GM20000 (cell line): ENCODE results near the gene ARID5A.

Experiments used
- DNase-seq: peaks from one replicate; pipeline ENCODE4 v3.0.0; 2012; ENCODE audit warnings: low spot score
- TF ChIP-seq, protein P1 (sequence below): IDR thresholded peaks from 2 replicates; pipeline ENCODE4 v1.5.1; 2012; ENCODE audit warnings: mild to moderate bottlenecking, control low read depth; ENCODE audit errors: extremely low read depth, missing control alignments

Gene ARID5A

DNA sequence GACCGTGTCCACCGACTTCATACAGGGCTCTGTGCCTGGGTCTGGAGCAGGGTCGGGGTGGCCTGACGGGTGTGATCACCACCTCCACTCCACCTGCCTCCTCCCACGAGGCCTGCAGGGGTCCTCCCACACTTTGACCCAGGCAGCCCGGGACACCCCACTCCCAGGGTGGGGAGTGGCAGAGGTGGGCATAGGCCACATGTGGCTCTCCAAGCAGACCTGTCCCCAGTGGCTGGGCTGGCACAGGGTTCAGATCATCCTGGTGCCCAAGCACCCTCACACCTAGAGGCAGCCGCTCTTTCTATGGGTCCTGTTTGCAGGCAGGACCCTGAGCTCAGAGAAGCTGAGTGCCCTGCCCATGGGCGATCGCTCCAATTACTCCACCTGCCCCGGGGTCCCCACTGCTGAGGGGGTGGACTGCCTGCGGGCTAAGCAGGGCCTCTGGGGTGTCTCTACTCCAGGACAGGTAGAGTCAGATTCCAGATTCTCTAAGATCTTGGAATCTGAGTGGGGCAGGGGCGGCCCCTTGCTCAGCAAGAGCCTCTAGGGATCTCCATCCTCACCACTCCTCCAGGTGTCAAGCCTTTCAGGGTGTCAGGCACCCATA lies 32.8 kb upstream of the ARID5A start:
- TF ChIP-seq, protein P1, sequence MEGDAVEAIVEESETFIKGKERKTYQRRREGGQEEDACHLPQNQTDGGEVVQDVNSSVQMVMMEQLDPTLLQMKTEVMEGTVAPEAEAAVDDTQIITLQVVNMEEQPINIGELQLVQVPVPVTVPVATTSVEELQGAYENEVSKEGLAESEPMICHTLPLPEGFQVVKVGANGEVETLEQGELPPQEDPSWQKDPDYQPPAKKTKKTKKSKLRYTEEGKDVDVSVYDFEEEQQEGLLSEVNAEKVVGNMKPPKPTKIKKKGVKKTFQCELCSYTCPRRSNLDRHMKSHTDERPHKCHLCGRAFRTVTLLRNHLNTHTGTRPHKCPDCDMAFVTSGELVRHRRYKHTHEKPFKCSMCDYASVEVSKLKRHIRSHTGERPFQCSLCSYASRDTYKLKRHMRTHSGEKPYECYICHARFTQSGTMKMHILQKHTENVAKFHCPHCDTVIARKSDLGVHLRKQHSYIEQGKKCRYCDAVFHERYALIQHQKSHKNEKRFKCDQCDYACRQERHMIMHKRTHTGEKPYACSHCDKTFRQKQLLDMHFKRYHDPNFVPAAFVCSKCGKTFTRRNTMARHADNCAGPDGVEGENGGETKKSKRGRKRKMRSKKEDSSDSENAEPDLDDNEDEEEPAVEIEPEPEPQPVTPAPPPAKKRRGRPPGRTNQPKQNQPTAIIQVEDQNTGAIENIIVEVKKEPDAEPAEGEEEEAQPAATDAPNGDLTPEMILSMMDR: no peak
- DNase-seq: no peak

GRCh38 chr2:96505231-96505889 lies 31.2 kb upstream of the ARID5A start, which contains the start of gene NEURL3:
NEURL3 (minus strand) TSS chr2:96505357; CDS start chr2:96505286, 71 bp downstream.
- DNase-seq: peak; percentile 41
- TF ChIP-seq, protein P1: no peak

- no peak for DNase-seq
- TF ChIP-seq, protein P1: no peak
Measured at GRCh38 chr2:96506016-96506906, 30.3 kb upstream of the ARID5A start.

DNA sequence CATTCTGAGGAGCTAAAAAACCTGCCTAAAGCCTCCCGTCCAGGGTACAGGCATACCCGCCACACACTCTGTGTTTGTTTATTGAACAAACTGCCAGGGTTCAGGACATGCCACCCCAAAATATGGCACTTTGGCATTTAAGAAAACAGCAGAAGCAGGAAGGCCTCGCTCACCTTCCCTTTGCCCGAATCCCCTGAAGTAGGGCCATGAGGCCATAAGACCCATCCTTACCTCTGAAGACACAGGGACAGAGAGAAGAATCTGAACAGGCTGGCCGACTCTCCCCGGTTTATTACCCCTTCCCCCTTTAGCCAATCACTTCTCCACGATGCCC lies 29.7 kb upstream of the ARID5A start:
- TF ChIP-seq, protein P1: no peak
- no peak for DNase-seq

- TF ChIP-seq, protein P1: peak; percentile 94
- DNase-seq: peak; percentile 93
Measured at GRCh38 chr2:96507957-96508520, 28.5 kb upstream of the ARID5A start.

- DNase-seq: no peak
- TF ChIP-seq, protein P1: no peak
Measured at GRCh38 chr2:96508521-96509113, 27.9 kb upstream of the ARID5A start.
